SK-N-SH treated with all-trans-retinoic acid at 6 μM for 48 hours (cell line): ENCODE data around the gene HRH3.

Experiments used
- ATAC-seq: fragments of 200-7000 bp; cut with Tn5 transposase; 3 replicates; pipeline ENCODE4 v1.9.1; 2020; ENCODE audit warnings: mild to moderate bottlenecking, moderate library complexity
- ARNTL ChIP-seq: fragments of 450-650 bp; formaldehyde crosslinking; IDR thresholded peaks from 2 replicates; pipeline ENCODE4 v1.5.0; 2020; ENCODE audit warnings: low read depth, mild to moderate bottlenecking, moderate library complexity, borderline replicate concordance
- BACH2 ChIP-seq: fragments of 250-450 bp; sonication (Bioruptor Pico); IDR thresholded peaks from 2 replicates; pipeline ENCODE4 v1.9.0; 2021; ENCODE audit warnings: mild to moderate bottlenecking, borderline replicate concordance
- CREB5 ChIP-seq: fragments of 250-450 bp; sonication (Bioruptor Pico); IDR thresholded peaks from 2 replicates; pipeline ENCODE4 v1.5.1; 2020; ENCODE audit warnings: low read depth, mild to moderate bottlenecking, moderate library complexity
- CSRNP3 ChIP-seq: fragments of 250-450 bp; sonication (Bioruptor Pico); IDR thresholded peaks from 2 replicates; pipeline ENCODE4 v1.5.1; 2021; ENCODE audit warnings: mild to moderate bottlenecking, moderate library complexity
- ESRRG ChIP-seq: fragments of 250-450 bp; sonication (Bioruptor Pico); IDR thresholded peaks from 2 replicates; pipeline ENCODE4 v1.6.1; 2021; ENCODE audit warnings: mild to moderate bottlenecking
- GLIS3 ChIP-seq: fragments of 250-450 bp; sonication (Bioruptor Pico); IDR thresholded peaks from 2 replicates; pipeline ENCODE4 v1.5.0; 2020; ENCODE audit warnings: mild to moderate bottlenecking, moderate library complexity
- ISL1 ChIP-seq: fragments of 250-450 bp; sonication (Bioruptor Pico); IDR thresholded peaks from 2 replicates; pipeline ENCODE4 v2.1.2; 2022; ENCODE audit warnings: mild to moderate bottlenecking, moderate library complexity
- OSR1 ChIP-seq: fragments of 250-450 bp; sonication (Bioruptor Pico); IDR thresholded peaks from 2 replicates; pipeline ENCODE4 v1.8.0; 2022; ENCODE audit warnings: moderate library complexity, mild to moderate bottlenecking, inconsistent platforms
- PATZ1 ChIP-seq: fragments of 250-450 bp; sonication (Bioruptor Pico); IDR thresholded peaks from 2 replicates; pipeline ENCODE4 v1.8.0; 2020; ENCODE audit warnings: mild to moderate bottlenecking, moderate library complexity, borderline replicate concordance
- POU6F1 ChIP-seq: fragments of 250-450 bp; sonication (Bioruptor Pico); IDR thresholded peaks from 2 replicates; pipeline ENCODE4 v1.8.0; 2021; ENCODE audit warnings: low read depth, mild to moderate bottlenecking, moderate library complexity, borderline replicate concordance
- PPARA ChIP-seq: fragments of 250-450 bp; sonication (Bioruptor Pico); IDR thresholded peaks from 2 replicates; pipeline ENCODE4 v1.5.0; 2020; ENCODE audit warnings: mild to moderate bottlenecking, borderline replicate concordance
- SNAI2 ChIP-seq: fragments of 250-450 bp; sonication (Bioruptor Pico); IDR thresholded peaks from 2 replicates; pipeline ENCODE4 v1.5.0; 2020; ENCODE audit warnings: mild to moderate bottlenecking, moderate library complexity
- TCF4 ChIP-seq: fragments of 250-450 bp; sonication (Bioruptor Pico); IDR thresholded peaks from 2 replicates; pipeline ENCODE4 v1.8.0; 2021; ENCODE audit warnings: mild to moderate bottlenecking, moderate library complexity, borderline replicate concordance
- TSHZ2 ChIP-seq: fragments of 250-450 bp; sonication (Bioruptor Pico); IDR thresholded peaks from 2 replicates; pipeline ENCODE4 v1.5.0; 2020; ENCODE audit warnings: mild to moderate bottlenecking, moderate library complexity
- ZC3H10 ChIP-seq: fragments of 250-450 bp; sonication (Bioruptor Pico); IDR thresholded peaks from 2 replicates; pipeline ENCODE4 v1.5.1; 2021; ENCODE audit warnings: mild to moderate bottlenecking, moderate library complexity
- ZFP3 ChIP-seq: fragments of 250-450 bp; sonication (Bioruptor Pico); IDR thresholded peaks from 2 replicates; pipeline ENCODE4 v1.5.0; 2020; ENCODE audit warnings: mild to moderate bottlenecking, moderate library complexity
- ZFP30 ChIP-seq: fragments of 450-650 bp; formaldehyde crosslinking; IDR thresholded peaks from 2 replicates; pipeline ENCODE4 v1.5.0; 2022; ENCODE audit warnings: mild to moderate bottlenecking, moderate library complexity
- ZNF565 ChIP-seq: fragments of 450-650 bp; formaldehyde crosslinking; conservative IDR thresholded peaks from 2 replicates; pipeline ENCODE4 v1.5.0; 2020; ENCODE audit warnings: low read depth, mild to moderate bottlenecking, moderate library complexity
- ZNF70 ChIP-seq: fragments of 450-650 bp; formaldehyde crosslinking; IDR thresholded peaks from 2 replicates; pipeline ENCODE4 v1.5.0; 2020; ENCODE audit warnings: mild to moderate bottlenecking, moderate library complexity
- ZNF8 ChIP-seq: fragments of 450-650 bp; formaldehyde crosslinking; IDR thresholded peaks from 2 replicates; pipeline ENCODE4 v1.5.0; 2020; ENCODE audit warnings: mild to moderate bottlenecking, moderate library complexity

The HRH3 gene

GRCh38 chr20:62211769-62212288, 8.2 kb downstream of the HRH3 start (continued):
- no peak for TF ChIP-seq PATZ1 (CRISPR knock-in tag)
- TF ChIP-seq ZFP3: no peak

GRCh38 chr20:62211216-62211615, 8.9 kb downstream of the HRH3 start:
- TF ChIP-seq TSHZ2 (CRISPR knock-in tag) (no peak), ZFP3 (no peak), ARNTL (CRISPR knock-in tag) (no peak), POU6F1 (no peak), CSRNP3 (CRISPR knock-in tag) (no peak), ZC3H10 (no peak), ZNF565 (CRISPR knock-in tag) (no peak), SNAI2 (CRISPR knock-in tag) (no peak), OSR1 (CRISPR knock-in tag) (no peak), CREB5 (no peak), GLIS3 (CRISPR knock-in tag) (no peak), TCF4 (CRISPR knock-in tag) (no peak), BACH2 (CRISPR knock-in tag) (no peak), ZFP30 (CRISPR knock-in tag) (no peak), PATZ1 (CRISPR knock-in tag) (no peak), ESRRG (no peak), PPARA (no peak), ZNF70 (no peak)
- TF ChIP-seq, all 23 proteins: peak for 0
- ATAC-seq: no peak

GRCh38 chr20:62210496-62210855, 9.6 kb downstream of the HRH3 start:
- ATAC-seq: no peak
- no peak for TF ChIP-seq CREB5
- TF ChIP-seq ZFP30 (CRISPR knock-in tag): no peak
- TF ChIP-seq POU6F1: no peak
- TF ChIP-seq BACH2 (CRISPR knock-in tag): no peak
- TF ChIP-seq ZNF8 (CRISPR knock-in tag): no peak
- TF ChIP-seq PPARA: no peak
- TF ChIP-seq OSR1 (CRISPR knock-in tag): no peak
- no peak for TF ChIP-seq SNAI2 (CRISPR knock-in tag)
- TF ChIP-seq TSHZ2 (CRISPR knock-in tag): no peak
- TF ChIP-seq ZNF70: no peak
- TF ChIP-seq ISL1 (CRISPR knock-in tag): no peak
